KMS-11 (cell line): ENCODE results near the gene SCN11A.
"Not testable (repeated sequence)": the region's sequence is repeated elsewhere in the genome, so short reads cannot be mapped to it uniquely, and the experiment has no call there.

ENCODE experiments used
- H2AFZ ChIP-seq: fragments of 200-600 bp; sonication (generic); 2 replicates; pipeline ENCODE4 v1.6.1; 2016; ENCODE audit warnings: antibody characterized with exemption, mixed run types, low read depth
- H3K27ac ChIP-seq: fragments of 200-600 bp; sonication (generic); 2 replicates; pipeline ENCODE4 v1.6.1; 2016; ENCODE audit warnings: mild to moderate bottlenecking, mixed run types
- H3K27me3 ChIP-seq: fragments of 200-600 bp; sonication (generic); 2 replicates; pipeline ENCODE4 v1.6.1; 2017; ENCODE audit warnings: mild to moderate bottlenecking, low read depth, mixed run types, moderate library complexity; ENCODE audit not compliant: insufficient read depth
- H3K36me3 ChIP-seq: fragments of 200-600 bp; sonication (generic); 2 replicates; pipeline ENCODE4 v1.6.1; 2017; ENCODE audit warnings: mild to moderate bottlenecking, mixed run types; ENCODE audit not compliant: insufficient read depth
- H3K4me1 ChIP-seq: fragments of 200-600 bp; sonication (generic); 2 replicates; pipeline ENCODE4 v1.6.1; 2016; ENCODE audit warnings: mild to moderate bottlenecking, low read depth, mixed run types; ENCODE audit not compliant: poor library complexity, severe bottlenecking
- H3K4me2 ChIP-seq: fragments of 200-600 bp; sonication (generic); 2 replicates; pipeline ENCODE4 v1.7.0; 2016; ENCODE audit warnings: mild to moderate bottlenecking, mixed run types
- H3K4me3 ChIP-seq: fragments of 200-600 bp; sonication (generic); IDR thresholded peaks from 2 replicates; pipeline ENCODE4 v1.6.1; 2017; ENCODE audit warnings: low read depth, low read length, mixed read lengths; ENCODE audit not compliant: insufficient read depth
- H3K79me2 ChIP-seq: fragments of 200-600 bp; sonication (generic); 2 replicates; pipeline ENCODE4 v1.6.1; 2016; ENCODE audit warnings: low read depth, mixed run types; ENCODE audit not compliant: insufficient read depth
- H3K9ac ChIP-seq: fragments of 200-600 bp; sonication (generic); 2 replicates; pipeline ENCODE4 v1.6.1; 2016; ENCODE audit warnings: mild to moderate bottlenecking, mixed run types
- H4K20me1 ChIP-seq: fragments of 200-600 bp; sonication (generic); 2 replicates; pipeline ENCODE4 v1.6.1; 2016; ENCODE audit warnings: mild to moderate bottlenecking, mixed run types; ENCODE audit not compliant: insufficient read depth
- CTCF ChIP-seq: fragments of 200-600 bp; sonication (generic); conservative IDR thresholded peaks from 2 replicates; pipeline ENCODE4 v1.6.1; 2017; ENCODE audit warnings: low read depth, mild to moderate bottlenecking, antibody characterized with exemption, low read length, moderate library complexity, mixed read lengths

Gene SCN11A

GRCh38 chr3:39064646-39065045, 12.9 kb upstream of the SCN11A start:
- Histone ChIP-seq H3K27me3 (no peaks in the 10 kb centered on the region), H3K4me2 (no peak overlapping the region), H3K4me1 (peaks cover 7% of the 10 kb centered on the region), H3K27ac (no peak overlapping the region; the same call in 1 of the 2 replicates), H3K4me3 (no peak overlapping the region), H2AFZ (no peak overlapping the region), H3K9ac (no peak overlapping the region), H3K36me3 (no peaks in the 10 kb centered on the region), H3K79me2 (no peaks in the 10 kb centered on the region), H4K20me1 (no peaks in the 10 kb centered on the region)
- TF ChIP-seq CTCF: no peak

GRCh38 chr3:39063143-39063542, 11.4 kb upstream of the SCN11A start:
- no peak overlapping the region for H3K9ac ChIP-seq
- no peaks in the 10 kb centered on the region for H3K27me3 ChIP-seq
- peaks cover 7% of the 10 kb centered on the region for H3K4me1 ChIP-seq
- H3K4me2 ChIP-seq: no peak overlapping the region
- no peaks in the 10 kb centered on the region; the same call in 1 of the 2 replicates for H3K79me2 ChIP-seq
- H3K36me3 ChIP-seq: no peaks in the 10 kb centered on the region
- H4K20me1 ChIP-seq: no peaks in the 10 kb centered on the region
- TF ChIP-seq CTCF: no peak
- no peak overlapping the region for H3K4me3 ChIP-seq
- H3K27ac ChIP-seq: no peak overlapping the region
- H2AFZ ChIP-seq: no peak overlapping the region

- no peaks in the 10 kb centered on the region for H3K36me3 ChIP-seq
- H3K79me2 ChIP-seq: no peaks in the 10 kb centered on the region; the same call in 1 of the 2 replicates
Observed at GRCh38 chr3:39062180-39062579, 10.4 kb upstream of the SCN11A start.

GRCh38 chr3:39061228-39061627, 9.5 kb upstream of the SCN11A start:
- H2AFZ ChIP-seq, H4K20me1 ChIP-seq, H3K4me2 ChIP-seq, H3K36me3 ChIP-seq, H3K4me1 ChIP-seq, H3K9ac ChIP-seq, H3K4me3 ChIP-seq, H3K79me2 ChIP-seq, H3K27ac ChIP-seq, H3K27me3 ChIP-seq: not testable (repeated sequence)

More at GRCh38 chr3:39062180-39062579, 10.4 kb upstream of the SCN11A start:
- no peak overlapping the region for H2AFZ ChIP-seq
- no peak overlapping the region for H3K9ac ChIP-seq
- H3K27me3 ChIP-seq: no peaks in the 10 kb centered on the region
- H3K4me1 ChIP-seq: peaks cover 7% of the 10 kb centered on the region
- TF ChIP-seq CTCF: no peak
- H3K4me3 ChIP-seq: no peak overlapping the region
- H4K20me1 ChIP-seq: no peaks in the 10 kb centered on the region
- H3K4me2 ChIP-seq: no peak overlapping the region
- H3K27ac ChIP-seq: no peak overlapping the region

- Histone ChIP-seq H3K79me2 (no peaks in the 10 kb centered on the region; the same call in 1 of the 2 replicates), H3K4me2 (no peak overlapping the region), H3K27ac (no peak overlapping the region), H3K9ac (no peak overlapping the region), H3K4me3 (no peak overlapping the region), H4K20me1 (no peaks in the 10 kb centered on the region), H2AFZ (no peak overlapping the region), H3K36me3 (no peaks in the 10 kb centered on the region), H3K27me3 (no peaks in the 10 kb centered on the region), H3K4me1 (no peaks in the 10 kb centered on the region)
- TF ChIP-seq CTCF: no peak
Observed at GRCh38 chr3:39056151-39056550, 4.4 kb upstream of the SCN11A start.
